K562 (cell line): ENCODE data around the gene AIG1. TPM values are rescaled to one million over a fixed set of nuclear protein-coding genes. Genes with fewer than 3 reads are reported as not detected.

Experiments used
- ATAC-seq: fragments of 200-7000 bp; cut with Tn5 transposase; 3 replicates; pipeline ENCODE4 v1.9.1; 2020; ENCODE audit warnings: moderate library complexity
- BruUV-seq: library from RNA; stranded (reverse); fragments of 400-500 nt; replicated peaks from 2 replicates; lab custom pipeline; 2021; lab: Mats Ljungman, UMichigan
- CTCF ChIA-PET: fragments of 300-600 bp; formaldehyde crosslinking; extraction: SDS; loops from one replicate; lab custom pipeline; 2021; ENCODE audit warnings: low intra/inter-chr PET ratio; lab: Yijun Ruan, JAX
- POLR2A ChIA-PET: fragments of 300-600, 350-650 bp; sonication (Branson Sonifier 250); formaldehyde crosslinking; extraction: SDS; loops from one replicate; lab custom pipeline; 2021; ENCODE audit warnings: antibody characterized with exemption, inconsistent platforms; lab: Yijun Ruan, JAX
- DNase-seq, 4 experiments: peaks; one replicate each; pipeline versions ENCODE4 v3.0.0 to v3.0.0-alpha.2; 2011 to 2018; ENCODE audit warnings: low spot score in 3 of 4, mixed read lengths in 3 of 4; ENCODE audit errors: extremely low read depth in 1 of 4
- FAIRE-seq: peaks from 2 replicates; lab custom pipeline; 2011; peaks lifted over from hg19 to GRCh38; lab: Jason Lieb, UNC
- H2AFZ ChIP-seq: 2 replicates; pipeline ENCODE4 v1.6.0; 2011; ENCODE audit warnings: low read depth, low read length, control low read depth, inconsistent platforms
- H3K27ac ChIP-seq: fragments of 200-600 bp; 3 replicates; pipeline ENCODE4 v1.8.0; 2011; ENCODE audit warnings: low read depth, mild to moderate bottlenecking, control low read depth, inconsistent platforms, low read length, moderate library complexity, mixed read lengths; ENCODE audit errors: extremely low read depth
- H3K27me3 ChIP-seq, 2 experiments: fragments of 300-600 bp in 1 of 2; 2 replicates in 1 of 2; 3 replicates in 1 of 2; pipeline versions ENCODE4 v1.6.0 to v1.8.0; 2011; ENCODE audit warnings: inconsistent platforms in 2 of 2, low read length in 2 of 2, mild to moderate bottlenecking in 1 of 2, mixed read lengths in 1 of 2, moderate library complexity in 1 of 2; ENCODE audit not compliant: control insufficient read depth in 2 of 2, insufficient read depth in 2 of 2
- H3K36me3 ChIP-seq: fragments of 300-600 bp; 3 replicates; pipeline ENCODE4 v1.8.0; 2011; ENCODE audit warnings: mild to moderate bottlenecking, low read length, inconsistent platforms; ENCODE audit not compliant: control insufficient read depth, insufficient read depth
- H3K4me1 ChIP-seq, 2 experiments: fragments of 200-600 bp in 1 of 2; replicated peaks in 1 of 2; 2 replicates in 1 of 2; 3 replicates in 1 of 2; pipeline versions ENCODE4 v1.5.1 to v1.8.0; 2011; ENCODE audit warnings: inconsistent platforms in 2 of 2, low read length in 2 of 2, mild to moderate bottlenecking in 1 of 2, mixed read lengths in 1 of 2, moderate library complexity in 1 of 2; ENCODE audit not compliant: control insufficient read depth in 2 of 2, insufficient read depth in 2 of 2
- H3K4me2 ChIP-seq: 2 replicates; pipeline ENCODE4 v1.6.1; 2011; ENCODE audit warnings: low read length, control low read depth, inconsistent platforms, mixed read lengths; ENCODE audit not compliant: insufficient read depth
- H3K4me3 ChIP-seq: fragments of 200-600 bp; sonication (generic), shearing (Covaris generic); 2 replicates; pipeline ENCODE4 v1.5.1; 2016; ENCODE audit warnings: control low read depth, inconsistent platforms
- H3K79me2 ChIP-seq: fragments of 200-600 bp; 3 replicates; pipeline ENCODE4 v1.8.0; 2011; ENCODE audit warnings: low read length, inconsistent platforms; ENCODE audit not compliant: control insufficient read depth, insufficient read depth
- H3K9ac ChIP-seq, 2 experiments: 2 replicates each; pipeline versions ENCODE4 v1.6.0 to v1.6.1; 2011; ENCODE audit warnings: low read depth in 2 of 2, low read length in 2 of 2, control low read depth in 1 of 2, inconsistent platforms in 1 of 2, mild to moderate bottlenecking in 1 of 2, mixed read lengths in 1 of 2; ENCODE audit not compliant: insufficient read depth in 1 of 2
- H3K9me1 ChIP-seq: one replicate; pipeline ENCODE4 v1.6.0; 2011; ENCODE audit warnings: inconsistent platforms, mild to moderate bottlenecking, low read length, moderate library complexity; ENCODE audit not compliant: control insufficient read depth, insufficient read depth
- H3K9me3 ChIP-seq: replicated peaks from 2 replicates; pipeline ENCODE4 v1.5.1; 2011; ENCODE audit warnings: low read depth, low read length, inconsistent platforms; ENCODE audit not compliant: control insufficient read depth, insufficient read depth
- H4K20me1 ChIP-seq: replicated peaks from 2 replicates; pipeline ENCODE4 v1.6.1; 2011; ENCODE audit warnings: low read length, inconsistent platforms, mixed read lengths; ENCODE audit not compliant: control insufficient read depth, insufficient read depth
- ASH1L ChIP-seq: fragments of 450-650 bp; IDR thresholded peaks from 2 replicates; pipeline ENCODE4 v1.6.1; 2018; ENCODE audit warnings: borderline replicate concordance, mild to moderate bottlenecking, low read depth; ENCODE audit not compliant: partially characterized antibody
- CREB1 ChIP-seq, 2 experiments: sonication (generic) in 1 of 2; formaldehyde crosslinking in 1 of 2; IDR thresholded peaks; 2 replicates each; pipeline versions ENCODE4 v1.6.1 to v1.8.0; 2012 to 2022; ENCODE audit warnings: inconsistent platforms in 1 of 2, mild to moderate bottlenecking in 1 of 2, missing genetic modification reagents in 1 of 2, moderate library complexity in 1 of 2
- EP400 ChIP-seq: fragments of 450-650 bp; IDR thresholded peaks from 2 replicates; pipeline ENCODE4 v1.6.1; 2017; ENCODE audit warnings: antibody characterized with exemption, mild to moderate bottlenecking, moderate library complexity
- ESRRB ChIP-seq: fragments of 250-450 bp; sonication (Bioruptor Pico); IDR thresholded peaks from 2 replicates; pipeline ENCODE4 v1.5.0; 2020; ENCODE audit warnings: mild to moderate bottlenecking, moderate library complexity, borderline replicate concordance
- PCBP2 ChIP-seq: fragments of 200-400 bp; formaldehyde crosslinking; IDR thresholded peaks from 2 replicates; pipeline ENCODE4 v1.6.1; 2018; ENCODE audit warnings: low read length, low read depth, mild to moderate bottlenecking, moderate library complexity; ENCODE audit not compliant: poor library complexity, severe bottlenecking
- SIN3A ChIP-seq, 2 experiments: fragments of 150-350 bp in 1 of 2; IDR thresholded peaks; 2 replicates each; pipeline ENCODE4 v1.6.1; 2011 to 2016; ENCODE audit warnings: borderline replicate concordance in 2 of 2, low read depth in 2 of 2, low read length in 2 of 2, mild to moderate bottlenecking in 2 of 2, moderate library complexity in 2 of 2; ENCODE audit not compliant: control insufficient read depth in 1 of 2
- WGBS: fragments of 100-300 bp; shearing (Covaris generic); methylation state at CpG from one replicate; pipeline ENCODE4 v1.1.6; 2016; ENCODE audit warnings: low coverage, mixed read lengths; ENCODE audit not compliant: insufficient coverage; ENCODE audit errors: missing lambda C conversion rate; 5-methylcytosine and 5-hydroxymethylcytosine counted together
- in situ Hi-C: fragments of 300-500 bp; cut with MboI; formaldehyde crosslinking; loops from 4 replicates; pipeline ENCODE4 v1.15.0; 2018; ENCODE audit warnings: inconsistent platforms, mixed read lengths
- intact Hi-C: fragments of 100-400 bp; cut with micrococcal nuclease; formaldehyde crosslinking; loops from 2 replicates; pipeline ENCODE4 v1.14.2; 2022
- polyA plus RNA-seq, 8 experiments: library from polyadenylated mRNA; depleted of rRNA in 4 of 8; stranded (reverse) in 5 of 8; unstranded in 3 of 8; fragments of >200 nt; fragmentation: Nextera tagmentation in 2 of 8; fragmentation: Illumina TruSeq in 1 of 8; extraction: Ambion mirVana in 2 of 8; extraction: Trizol in 1 of 8; gene quantifications; 2 replicates each; pipeline versions ENCODE4 v1.2.1 to v1.2.3, GENCODE V29; 2011 to 2014; ENCODE audit warnings: inconsistent platforms in 1 of 8, missing spikeins in 1 of 8
- total RNA-seq, 7 experiments: library from RNA; depleted of rRNA in 6 of 7; stranded (reverse); fragments of >200 nt in 6 of 7; fragmentation: Illumina TruSeq in 2 of 7; extraction: Trizol in 2 of 7; gene quantifications; 2 replicates each; pipeline versions ENCODE4 v1.2.1 to v1.2.3, GENCODE V29; 2011 to 2021; ENCODE audit warnings: low replicate concordance in 1 of 7
- TF ChIP-seq, protein P1 (sequence below): fragments of 250-450 bp; sonication (Bioruptor Pico); IDR thresholded peaks from 2 replicates; pipeline ENCODE4 v1.8.0; 2022; ENCODE audit warnings: moderate library complexity, mild to moderate bottlenecking, inconsistent platforms

Gene AIG1
- total and polyA plus RNA-seq, 9 of the 15 experiments (the other 6 are each of a cell fraction or from before 2014, with no cell fraction given) = 74.8 to 333 (median 127) TPM

DNA sequence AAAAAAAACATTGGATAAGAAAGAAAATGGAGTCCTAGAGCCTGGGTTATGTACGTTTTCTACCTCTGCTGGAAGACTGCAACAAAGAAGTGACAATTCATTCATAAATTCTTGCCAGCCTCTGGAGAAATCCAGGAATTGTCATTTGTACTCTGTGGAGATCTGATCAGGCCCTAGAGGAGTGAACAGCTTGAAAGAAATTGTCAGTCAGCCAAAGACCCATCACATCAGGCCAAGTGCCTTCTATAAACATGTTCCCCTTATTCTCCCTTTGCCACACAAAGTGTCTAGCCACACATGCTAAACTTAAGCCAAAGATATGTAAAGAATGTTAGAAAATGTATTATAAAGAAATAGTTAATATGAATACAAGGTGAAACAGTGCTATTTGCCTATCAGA, 237.4 kb downstream of the AIG1 start (continued):
- TF ChIP-seq, protein P1, sequence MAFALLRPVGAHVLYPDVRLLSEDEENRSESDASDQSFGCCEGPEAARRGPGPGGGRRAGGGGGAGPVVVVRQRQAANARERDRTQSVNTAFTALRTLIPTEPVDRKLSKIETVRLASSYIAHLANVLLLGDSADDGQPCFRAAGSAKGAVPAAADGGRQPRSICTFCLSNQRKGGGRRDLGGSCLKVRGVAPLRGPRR (CRISPR knock-in tag) = no peak

DNA sequence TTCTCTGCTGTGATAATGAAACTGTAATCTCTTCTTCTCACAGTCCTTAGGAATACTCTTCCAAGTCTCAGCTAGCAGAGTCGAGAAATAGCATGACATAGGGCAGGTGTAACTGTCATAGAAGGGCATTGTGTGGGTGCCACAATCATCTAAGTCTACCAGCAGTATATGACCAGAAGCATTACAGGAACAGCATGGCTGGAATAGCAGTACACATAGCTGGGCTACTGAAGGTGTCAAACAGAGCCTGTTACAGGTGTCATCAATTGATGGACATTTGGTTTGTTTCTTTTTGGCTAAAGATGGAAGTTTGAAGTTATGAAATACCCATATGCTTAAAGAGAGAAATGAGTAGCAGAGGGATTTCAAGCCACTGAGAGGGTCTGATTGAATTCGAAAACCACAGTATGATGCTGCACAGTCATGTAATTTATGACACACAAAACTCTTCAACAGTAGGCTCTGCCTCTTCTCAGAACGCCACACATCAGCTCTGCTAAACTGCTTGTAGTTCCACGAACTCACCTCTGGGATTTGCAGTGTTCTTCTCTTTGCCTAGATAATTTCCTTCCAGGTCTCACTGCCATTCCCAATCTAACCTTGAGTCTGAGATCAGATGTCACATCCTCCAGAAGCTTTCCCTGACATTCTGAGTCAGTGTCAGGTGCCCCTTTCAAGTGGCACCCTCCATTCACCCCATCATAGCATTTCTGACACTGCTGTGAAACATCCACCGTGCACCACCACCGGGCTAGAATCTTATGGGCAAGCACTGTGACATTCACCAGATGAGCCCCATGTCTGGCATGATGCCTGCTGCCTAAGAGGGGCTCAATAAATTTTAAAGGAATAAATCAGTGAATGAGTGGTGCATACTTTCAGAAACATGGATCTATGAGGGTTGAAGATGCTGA, 238.8 kb downstream of the AIG1 start:
- Histone ChIP-seq H3K79me2 (no peaks in the 10 kb centered on the region), H3K27ac (no peak overlapping the region), H4K20me1 (no peaks in the 10 kb centered on the region), H3K27me3 (no peaks in the 10 kb centered on the region; a peak in 1 of 5 replicates), H3K9me1 (no peaks in the 10 kb centered on the region), H3K36me3 (peaks cover 6% of the 10 kb centered on the region; the same call in 1 of the 3 replicates), H2AFZ (no peak overlapping the region), H3K4me2 (no peak overlapping the region), H3K9ac (no peak overlapping the region), H3K4me1 (no peaks in the 10 kb centered on the region), H3K4me3 (no peak overlapping the region), H3K9me3 (no peaks in the 10 kb centered on the region)
- TF ChIP-seq ESRRB (CRISPR knock-in tag) = no peak
- no peak for TF ChIP-seq ASH1L
- no peak for TF ChIP-seq SIN3A (IDR thresholded peaks at IDR 0.05; ENCODE audit: borderline replicate concordance in 2 of 2, control insufficient read depth in 1 of 2, low read depth in 2 of 2, low read length in 2 of 2)
- TF ChIP-seq CREB1 (IDR thresholded peaks at IDR 0.05) = no peak
- TF ChIP-seq CREB1 (CRISPR knock-in tag; IDR thresholded peaks at IDR 0.05) = no peak
- TF ChIP-seq PCBP2 = no peak
- no peak for TF ChIP-seq EP400
- ChIA-PET POLR2A (interaction anchor here (0.6 kb wide), 1 partner anchor 33 kb away, joined by 3 read pairs; no protein-coding TSS in a partner anchor), CTCF (no interaction called here)
- DNase-seq (no peak), ATAC-seq (peak; percentile 52), FAIRE-seq (peak; percentile 48)
- intact Hi-C loops (no loop called here), in situ Hi-C loops (loop anchor here (25.0 kb wide), 1 partner anchor 612 kb away; no protein-coding TSS in a partner anchor)
- 24% methylated on average over 6 of the region's 6 CpGs for WGBS
- no TSS peak for BruUV-seq
